Suprapubic skin (tissue), 3 donors: ENCODE data around the gene NDUFS8.

Source experiments
- EP300 ChIP-seq: sonication (generic); formaldehyde crosslinking; IDR thresholded peaks from one replicate; pipeline ENCODE4 v1.6.1; 2017; ENCODE audit warnings: antibody characterized with exemption
- POLR2A ChIP-seq, 2 donors: fragments of 450-650 bp; IDR thresholded peaks; one replicate each; pipeline ENCODE4 v1.6.1; 2017; ENCODE audit warnings: antibody characterized with exemption in 2 of 2, mild to moderate bottlenecking in 2 of 2, moderate library complexity in 2 of 2
- TF ChIP-seq, protein P1 (sequence below), 2 donors: fragments of 200-600 bp in 1 of 2; fragments of 450-650 bp in 1 of 2; sonication (generic) in 1 of 2; IDR thresholded peaks; one replicate each; pipeline ENCODE4 v1.5.1; 2016 to 2019; ENCODE audit warnings: antibody characterized with exemption in 2 of 2, mild to moderate bottlenecking in 1 of 2, moderate library complexity in 1 of 2

DNA sequence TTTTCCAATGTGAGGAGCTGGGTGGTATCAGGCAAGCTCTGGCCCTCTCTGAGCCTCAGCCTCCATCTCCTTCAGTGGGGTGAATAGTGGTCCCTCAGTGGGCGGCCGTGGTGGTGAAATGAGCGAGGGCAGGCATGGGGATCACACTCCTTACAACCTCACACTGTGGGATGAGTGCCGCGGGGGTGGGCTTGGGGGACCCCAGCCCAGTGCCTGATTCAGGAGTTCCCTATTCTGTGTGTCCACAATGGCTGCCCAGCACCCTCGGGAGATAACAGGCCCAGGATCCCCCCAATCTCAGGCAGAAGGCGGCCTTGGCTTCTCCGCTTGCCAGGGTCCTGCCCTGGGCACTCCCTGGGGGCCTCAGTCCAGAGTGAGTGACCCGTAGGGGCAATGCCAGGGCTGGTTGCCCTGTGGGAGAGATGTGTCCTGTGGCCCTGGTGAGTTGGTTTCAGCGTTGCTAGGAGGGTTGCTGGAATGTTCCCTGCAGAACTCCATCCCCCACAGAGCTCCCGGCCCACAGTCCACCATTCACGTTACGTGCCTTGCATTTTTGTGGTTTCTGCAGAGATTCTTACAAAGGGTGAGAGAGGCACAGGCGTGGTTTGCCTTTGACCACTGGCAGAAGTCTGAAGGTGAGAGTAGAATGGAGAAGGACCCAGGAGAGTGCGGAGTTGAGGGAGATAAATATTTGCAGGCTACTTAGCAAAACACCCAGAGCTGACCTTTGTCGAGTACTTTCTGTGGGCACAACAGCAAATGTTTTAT is 17.5 kb upstream of the NDUFS8 start:
- TF ChIP-seq EP300 (no peak), POLR2A (IDR thresholded peaks at IDR 0.05) (no peak)
- TF ChIP-seq, protein P1, sequence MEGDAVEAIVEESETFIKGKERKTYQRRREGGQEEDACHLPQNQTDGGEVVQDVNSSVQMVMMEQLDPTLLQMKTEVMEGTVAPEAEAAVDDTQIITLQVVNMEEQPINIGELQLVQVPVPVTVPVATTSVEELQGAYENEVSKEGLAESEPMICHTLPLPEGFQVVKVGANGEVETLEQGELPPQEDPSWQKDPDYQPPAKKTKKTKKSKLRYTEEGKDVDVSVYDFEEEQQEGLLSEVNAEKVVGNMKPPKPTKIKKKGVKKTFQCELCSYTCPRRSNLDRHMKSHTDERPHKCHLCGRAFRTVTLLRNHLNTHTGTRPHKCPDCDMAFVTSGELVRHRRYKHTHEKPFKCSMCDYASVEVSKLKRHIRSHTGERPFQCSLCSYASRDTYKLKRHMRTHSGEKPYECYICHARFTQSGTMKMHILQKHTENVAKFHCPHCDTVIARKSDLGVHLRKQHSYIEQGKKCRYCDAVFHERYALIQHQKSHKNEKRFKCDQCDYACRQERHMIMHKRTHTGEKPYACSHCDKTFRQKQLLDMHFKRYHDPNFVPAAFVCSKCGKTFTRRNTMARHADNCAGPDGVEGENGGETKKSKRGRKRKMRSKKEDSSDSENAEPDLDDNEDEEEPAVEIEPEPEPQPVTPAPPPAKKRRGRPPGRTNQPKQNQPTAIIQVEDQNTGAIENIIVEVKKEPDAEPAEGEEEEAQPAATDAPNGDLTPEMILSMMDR (IDR thresholded peaks at IDR 0.05), result no peak
